Fibroblast of the conjunctiva (primary cell): ENCODE results near the gene BPIFA1.

ENCODE experiments used
- DNase-seq: peaks from one replicate; pipeline ENCODE4 v3.0.0-alpha.2; 2010; ENCODE audit warnings: low read depth

BPIFA1 gene

DNA sequence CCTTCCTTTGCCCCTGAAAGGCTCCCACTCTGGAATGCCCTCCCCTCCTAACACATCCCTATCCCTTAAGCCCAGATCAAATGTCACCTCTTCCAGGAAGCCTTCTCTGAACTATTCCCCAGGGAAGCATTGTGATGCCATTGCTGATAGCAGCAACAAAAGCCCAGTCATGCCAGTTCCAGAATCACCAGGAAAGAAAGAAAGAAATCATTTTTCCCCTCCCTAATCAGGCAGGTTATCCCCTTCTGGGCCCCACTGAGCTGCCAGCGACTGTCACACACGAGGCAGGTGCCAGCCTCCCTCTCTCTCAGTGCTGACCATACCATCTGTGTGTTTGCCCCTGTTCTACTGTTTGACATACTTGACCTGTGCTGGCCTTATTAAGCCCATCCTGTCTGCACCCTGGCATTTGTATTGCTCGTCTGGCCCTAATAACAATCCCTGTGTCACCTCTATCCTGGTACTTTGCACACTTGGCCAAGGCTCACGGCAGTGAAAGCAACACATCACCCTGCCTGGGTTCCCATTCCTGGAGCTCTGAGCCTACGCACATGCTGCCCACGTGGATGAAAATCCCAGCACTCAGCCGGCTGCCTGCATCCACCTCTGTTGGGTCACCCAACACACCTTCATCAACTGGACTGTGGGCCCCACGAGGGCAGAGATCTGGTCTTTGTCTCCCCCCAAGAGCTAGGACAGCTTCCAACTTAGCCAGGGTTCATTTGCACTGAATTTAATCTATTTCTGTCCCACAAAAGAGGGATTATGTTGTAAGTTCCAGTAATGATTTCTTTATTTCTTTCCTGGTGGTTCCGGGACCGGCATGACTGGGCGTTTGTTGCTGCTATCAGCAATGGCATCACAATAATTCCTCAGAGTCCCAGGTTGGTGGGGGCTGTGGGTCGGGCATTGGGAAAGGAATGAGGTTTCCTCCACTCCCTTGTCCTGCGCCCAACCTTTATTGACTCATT lies 42.0 kb downstream of the BPIFA1 start:
- no peak for DNase-seq

DNA sequence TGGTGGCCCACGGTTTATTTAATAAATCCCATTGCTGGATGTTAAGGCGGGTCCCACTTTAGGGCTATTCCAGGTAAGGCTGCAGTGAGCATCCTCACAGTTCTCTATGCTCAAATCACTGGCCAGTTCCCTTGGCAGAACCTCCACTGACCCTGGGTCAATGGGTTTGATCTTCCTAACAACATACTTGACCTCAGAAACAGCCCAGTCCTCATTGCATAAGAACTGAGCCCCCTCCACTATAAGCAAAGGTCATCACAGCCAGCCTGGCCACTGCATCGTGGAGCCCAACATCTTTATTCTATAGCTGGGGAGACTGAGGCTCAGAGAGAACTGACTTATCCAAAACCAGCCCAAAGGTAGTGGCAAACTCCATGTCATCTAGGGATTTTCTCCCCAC lies 42.9 kb downstream of the BPIFA1 start:
- no peak for DNase-seq

DNA sequence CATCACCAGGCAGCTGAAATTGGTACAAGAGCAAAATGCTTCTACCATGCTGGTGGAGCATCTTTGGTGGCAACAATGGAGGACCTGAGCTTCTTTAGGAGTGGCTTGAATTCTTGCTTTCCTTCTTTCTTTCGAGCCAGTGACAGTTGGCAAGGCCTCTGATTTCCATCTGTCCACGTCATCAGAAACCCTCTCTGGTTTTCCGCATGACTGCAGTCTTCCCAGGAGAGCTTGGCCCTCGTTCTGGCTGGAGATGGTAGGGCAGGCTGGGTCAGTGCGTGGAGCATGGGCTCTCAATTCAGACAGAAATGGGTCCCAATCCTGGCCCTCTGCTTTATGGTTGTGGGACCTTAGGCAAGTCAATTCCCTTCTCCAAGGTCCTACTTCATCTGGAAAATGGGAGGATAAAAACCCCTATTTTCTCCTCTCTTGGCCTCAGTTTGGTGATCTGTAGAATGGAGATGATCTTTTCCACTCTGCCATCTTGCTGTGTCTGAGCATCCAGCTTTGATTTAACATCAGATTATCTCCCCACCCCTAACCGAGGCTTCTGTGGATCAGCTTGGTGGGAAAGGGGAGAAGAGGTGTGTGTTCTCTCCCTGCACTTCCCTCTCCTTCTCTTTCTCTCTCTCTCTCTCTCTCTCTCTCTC lies 43.6 kb downstream of the BPIFA1 start:
- no peak for DNase-seq

DNA sequence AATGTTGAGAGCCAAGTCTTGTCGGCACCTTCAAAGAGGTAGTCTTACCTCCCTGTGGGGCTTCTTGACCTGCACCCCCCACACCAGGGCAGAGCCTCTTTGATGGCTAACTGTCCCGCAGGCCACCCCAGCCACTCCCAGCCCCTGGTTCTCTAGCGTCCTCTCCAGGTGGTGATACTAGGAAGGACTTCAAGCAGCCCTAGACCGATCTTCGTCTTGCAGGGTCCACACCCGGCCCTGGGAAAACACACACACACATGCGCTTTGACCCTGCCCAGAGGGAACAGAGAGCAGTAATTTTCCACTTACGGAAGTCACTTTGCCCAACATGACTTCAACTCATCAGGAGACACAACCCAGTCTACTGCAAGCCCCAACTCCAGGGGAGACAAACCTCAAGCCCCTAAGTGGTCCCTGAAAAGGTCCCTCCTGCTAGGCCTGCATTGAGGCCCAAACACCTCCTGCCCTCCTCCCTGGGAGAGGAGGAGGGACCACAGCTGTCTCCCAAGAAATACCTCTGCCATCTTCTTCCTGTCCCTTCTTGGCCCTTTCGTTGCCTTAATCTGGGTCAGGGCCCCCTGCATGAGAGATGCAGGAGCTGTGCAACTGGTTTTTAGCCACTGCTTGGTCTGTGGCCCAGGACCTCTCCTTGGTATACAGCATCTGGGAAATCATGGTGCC lies 44.3 kb downstream of the BPIFA1 start:
- no peak for DNase-seq

DNA sequence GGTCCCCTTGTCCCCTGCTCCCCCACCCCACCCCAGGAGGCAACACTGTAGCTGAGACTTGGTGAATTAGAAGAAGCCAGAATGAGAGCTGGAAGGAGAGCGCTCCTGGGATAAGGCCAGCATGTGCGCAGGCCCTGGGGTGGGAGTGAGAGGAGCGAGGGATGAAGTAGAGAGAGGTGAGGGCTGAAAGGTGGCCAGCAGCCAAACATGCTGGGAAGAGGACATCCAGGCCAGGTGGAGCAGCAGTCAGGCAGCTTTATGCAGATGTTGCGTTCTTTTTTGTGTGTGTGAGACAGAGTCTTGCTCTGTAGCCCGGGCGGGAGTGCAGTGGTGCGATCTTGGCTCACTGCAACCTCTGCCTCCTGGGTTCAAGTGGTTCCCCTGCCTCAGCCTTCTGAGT lies 45.0 kb downstream of the BPIFA1 start:
- no peak for DNase-seq

DNA sequence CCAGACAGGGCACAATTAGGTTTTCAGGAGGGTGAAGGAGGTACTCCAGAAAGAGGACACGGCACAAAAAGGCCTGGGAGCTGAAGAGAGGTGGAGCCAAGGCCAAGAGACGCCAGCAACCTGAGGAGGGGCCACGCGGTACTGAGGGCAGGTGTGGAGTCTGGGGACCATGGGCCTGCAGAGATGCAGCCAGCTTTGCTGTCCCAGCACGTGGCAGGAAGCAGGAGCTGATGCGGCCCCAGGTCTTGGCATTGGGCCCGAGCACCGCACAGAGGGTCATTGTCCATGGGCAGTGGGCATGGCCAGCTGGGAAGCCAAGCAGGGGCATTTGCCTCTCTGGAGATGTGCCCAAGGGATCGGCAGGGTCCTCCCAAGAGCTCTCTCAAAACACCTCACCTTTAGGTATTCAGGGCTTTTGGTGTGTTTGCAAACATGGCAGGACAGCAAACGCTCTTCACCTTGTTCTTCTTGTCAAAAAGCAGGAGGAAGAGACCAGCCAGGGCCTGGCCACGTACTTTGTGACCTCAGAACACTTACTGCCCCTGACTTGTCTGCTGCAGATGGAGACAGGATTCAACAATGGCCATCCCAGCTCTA lies 45.9 kb downstream of the BPIFA1 start:
- no peak for DNase-seq

DNA sequence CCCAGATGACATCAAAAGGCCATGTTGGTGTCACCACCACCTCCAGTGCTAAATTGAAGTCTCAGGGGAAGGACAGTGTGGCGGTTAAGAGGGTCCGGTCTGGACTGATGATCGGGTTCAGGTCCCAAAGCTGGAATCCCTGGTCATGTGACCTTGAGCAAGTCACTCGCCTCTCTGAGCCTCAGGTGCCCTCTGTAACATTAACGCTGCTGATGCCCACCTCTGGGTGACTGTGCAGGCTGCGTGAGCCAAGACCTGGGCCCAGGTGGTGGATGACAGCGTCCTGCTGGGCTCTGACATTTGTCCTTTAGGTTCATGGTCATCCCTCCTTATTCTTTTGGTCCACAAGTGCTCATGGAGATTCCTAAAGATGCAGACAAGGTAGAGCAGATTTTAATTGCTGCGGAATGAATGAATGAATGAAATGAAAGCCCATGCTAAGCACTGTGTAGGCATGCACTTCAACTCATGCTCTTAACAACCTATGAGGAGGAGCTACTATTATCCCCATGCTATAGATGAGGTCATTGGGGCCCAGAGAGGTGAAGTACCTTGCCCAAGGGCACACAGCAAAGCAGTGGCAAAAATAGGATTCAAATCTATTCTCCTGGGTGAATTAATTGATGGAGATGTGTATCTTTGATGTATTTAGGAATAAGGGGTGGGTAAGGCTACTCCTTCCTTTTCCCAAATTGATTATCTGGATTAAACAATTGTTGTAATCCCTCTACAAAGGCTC lies 46.6 kb downstream of the BPIFA1 start:
- DNase-seq = no peak

DNA sequence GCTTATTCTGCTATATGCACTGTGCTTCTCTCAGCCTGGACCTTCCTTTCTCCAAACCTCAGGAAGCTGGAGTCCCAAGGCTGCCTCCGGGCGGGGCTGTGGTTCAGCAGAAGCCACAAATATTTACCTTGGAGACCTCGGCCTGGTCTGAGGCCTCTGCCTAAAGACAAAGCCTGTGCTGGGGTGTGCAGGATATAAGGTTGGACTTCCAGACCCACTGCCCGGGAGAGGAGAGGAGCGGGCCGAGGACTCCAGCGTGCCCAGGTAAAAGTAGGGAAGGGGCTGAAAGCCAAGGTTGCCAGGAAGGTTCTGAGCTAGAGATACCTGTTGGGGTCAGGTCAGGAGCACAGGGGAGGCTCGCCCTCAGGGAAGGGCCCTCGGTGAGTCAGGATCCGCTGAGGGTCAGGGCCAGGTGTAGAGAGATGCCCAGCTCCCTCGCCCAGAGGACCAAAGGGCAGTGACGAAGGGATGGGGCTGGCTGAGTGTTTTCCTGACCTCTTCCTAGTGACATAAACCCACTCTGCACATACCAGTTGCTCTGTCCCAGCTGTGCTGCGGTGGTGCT lies 47.3 kb downstream of the BPIFA1 start, which contains the start of gene BPIFB1:
BPIFB1 (plus strand) TSS at position 224 of the 565 bp plus-strand sequence. CDS start 2,860 bp downstream, outside the sequence.
- no peak for DNase-seq

DNA sequence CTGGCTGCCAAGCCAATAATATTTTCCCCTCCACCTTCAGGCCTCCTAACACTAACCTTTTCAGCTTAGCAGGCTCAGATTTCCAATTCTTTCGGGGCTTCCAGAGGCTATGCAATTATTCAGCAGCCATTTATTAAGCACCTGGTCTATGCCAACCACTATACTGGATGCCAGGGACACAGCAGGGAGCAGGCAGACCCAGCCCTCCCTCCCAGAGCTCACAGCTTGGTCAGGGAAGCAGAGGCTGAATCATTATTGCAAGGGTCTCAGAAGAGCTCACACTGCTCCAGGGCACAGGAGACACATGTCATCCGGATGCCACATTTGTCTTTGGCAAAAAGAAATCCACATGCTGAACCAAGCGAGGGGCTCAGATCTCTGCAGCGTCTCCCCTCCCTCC lies 48.5 kb downstream of the BPIFA1 start:
- DNase-seq = no peak

DNA sequence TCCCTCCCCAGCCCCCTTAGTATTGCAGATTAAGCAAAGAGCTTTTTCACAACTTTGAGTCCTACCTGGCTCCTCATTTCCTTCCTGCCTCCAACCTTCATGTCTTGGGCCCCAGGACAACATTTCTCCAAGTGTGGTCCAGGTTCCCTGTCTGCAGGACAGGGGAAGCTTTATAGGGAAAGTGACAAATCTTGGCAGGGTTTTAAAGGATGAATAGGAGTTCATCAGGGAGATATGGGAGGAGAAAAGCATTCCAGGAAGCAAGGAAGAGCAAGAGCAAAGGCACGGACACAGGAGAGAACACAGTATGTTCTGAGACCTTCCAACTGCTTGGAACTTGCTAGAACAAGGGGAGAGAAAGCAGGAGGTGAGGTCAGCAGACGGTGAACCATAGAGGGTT lies 49.1 kb downstream of the BPIFA1 start:
- DNase-seq = no peak

DNA sequence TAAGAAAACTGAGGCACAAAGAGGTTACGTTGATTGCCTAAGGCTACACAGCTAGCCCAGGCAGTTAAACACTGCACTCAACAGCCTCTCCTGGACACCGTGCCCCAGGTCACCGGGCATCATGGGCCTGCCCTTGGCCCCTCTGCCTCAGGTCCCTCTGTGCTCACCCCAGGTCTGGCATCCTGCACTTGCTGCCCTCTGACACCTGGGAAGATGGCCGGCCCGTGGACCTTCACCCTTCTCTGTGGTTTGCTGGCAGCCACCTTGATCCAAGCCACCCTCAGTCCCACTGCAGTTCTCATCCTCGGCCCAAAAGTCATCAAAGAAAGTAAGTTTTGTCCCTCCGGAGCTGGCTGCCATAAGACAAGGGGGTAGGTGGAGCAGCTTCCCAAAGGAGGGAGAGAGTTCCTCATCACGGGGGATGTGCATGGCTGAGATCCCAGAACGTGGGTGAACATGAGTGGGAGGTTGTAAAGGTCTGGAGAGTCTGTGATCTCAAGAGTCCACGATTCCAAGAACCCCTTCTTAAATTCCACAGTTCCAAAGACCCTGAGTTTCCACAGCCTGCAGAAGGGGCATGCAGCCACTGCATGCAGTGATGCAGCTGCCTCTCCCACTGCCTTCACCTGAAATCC lies 50.2 kb downstream of the BPIFA1 start:
- DNase-seq = no peak

DNA sequence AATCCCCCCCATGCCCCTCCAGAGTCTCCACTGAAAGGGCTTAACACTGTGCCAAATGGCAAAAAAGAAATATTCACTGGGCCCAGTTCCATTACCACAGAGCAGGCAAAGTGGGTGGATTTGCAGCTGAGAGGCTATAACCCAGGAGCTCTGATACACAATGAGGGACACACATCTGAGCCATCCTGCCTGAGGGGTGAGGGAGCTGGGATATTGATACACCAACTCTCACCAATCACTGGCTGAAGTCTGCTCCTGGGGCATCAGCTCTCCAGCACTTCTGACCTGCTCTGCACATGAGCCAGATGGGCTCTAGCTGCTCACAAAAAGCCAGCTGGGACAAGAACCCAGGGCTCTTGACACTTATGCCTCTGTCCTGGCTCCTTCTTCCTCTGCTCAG lies 52.1 kb downstream of the BPIFA1 start:
- DNase-seq = no peak

DNA sequence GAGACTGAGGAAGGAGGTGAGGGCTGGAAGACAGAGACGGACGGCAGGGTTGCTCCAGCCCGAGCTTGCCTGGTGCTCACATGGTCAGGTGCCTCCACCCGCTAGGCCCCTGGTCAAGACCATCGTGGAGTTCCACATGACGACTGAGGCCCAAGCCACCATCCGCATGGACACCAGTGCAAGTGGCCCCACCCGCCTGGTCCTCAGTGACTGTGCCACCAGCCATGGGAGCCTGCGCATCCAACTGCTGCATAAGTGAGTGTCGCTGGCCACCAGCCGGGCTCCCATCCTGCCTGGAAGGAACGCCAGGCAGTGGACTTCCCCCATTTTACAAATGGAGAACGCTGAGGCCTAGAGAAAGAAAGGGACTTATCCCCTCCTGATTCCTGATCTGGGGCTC lies 55.1 kb downstream of the BPIFA1 start:
- no peak for DNase-seq

DNA sequence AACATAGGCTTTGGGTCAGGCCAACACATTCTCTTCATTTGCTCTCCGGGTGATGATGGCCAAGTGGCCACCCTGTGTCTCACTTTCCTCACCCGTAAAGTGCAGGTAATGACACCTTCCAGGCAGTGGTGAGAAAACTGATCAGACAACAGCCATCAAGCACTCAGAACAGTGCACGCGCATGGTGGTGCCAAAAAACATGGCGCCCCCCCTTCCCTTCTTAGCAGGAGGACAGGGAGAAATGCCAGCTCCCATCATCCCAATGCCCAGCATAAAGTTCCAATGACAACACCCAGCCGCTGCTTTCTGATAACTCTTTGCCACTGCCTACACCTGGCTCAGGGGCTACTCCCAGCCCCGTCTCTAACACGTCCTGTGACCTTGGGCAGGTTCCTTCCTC lies 55.6 kb downstream of the BPIFA1 start:
- no peak for DNase-seq

DNA sequence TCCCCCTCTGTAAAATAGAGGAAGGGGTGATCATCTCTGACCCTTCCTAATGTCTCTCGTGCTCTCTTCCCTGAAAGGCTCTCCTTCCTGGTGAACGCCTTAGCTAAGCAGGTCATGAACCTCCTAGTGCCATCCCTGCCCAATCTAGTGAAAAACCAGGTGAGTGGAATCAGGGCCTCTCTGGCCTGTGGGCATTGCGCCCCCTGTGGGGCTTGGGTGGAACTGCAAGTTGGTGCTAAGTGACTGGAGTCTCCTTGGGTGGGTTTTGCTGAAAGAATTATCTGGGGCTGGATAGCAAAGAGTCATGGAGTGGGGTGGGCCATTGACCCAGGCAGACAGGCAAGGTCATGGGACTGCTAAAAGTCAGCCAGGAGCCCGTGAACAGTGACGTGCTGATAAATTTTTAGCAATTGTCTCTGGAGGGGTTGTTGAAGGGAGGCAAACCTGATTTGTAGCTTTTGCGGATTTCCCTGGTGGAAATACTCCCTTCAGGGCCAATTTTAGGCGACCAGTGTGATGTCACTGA lies 56.1 kb downstream of the BPIFA1 start:
- DNase-seq = no peak
